ENCODE measurements around the gene AHDC1. TPM values are rescaled to one million over a fixed set of nuclear protein-coding genes. Genes with fewer than 3 reads are reported as not detected.

AHDC1 gene
- total RNA-seq, 4 donors from 2014 or later, result 26.4 to 39.9 (median 34.6) TPM

GRCh38 chr1:27634985-27635367 is 31.0 kb upstream of the AHDC1 start, which contains the start of gene FGR:
FGR (minus strand) TSS chr1:27635185; CDS start chr1:27623916, 11,269 bp downstream.
- H3K4me3 ChIP-seq, result peak within 1 kb of the TSS; percentile 27 to 59 (median 50)
- H3K36me3 ChIP-seq, result no peaks in the 10 kb centered on the region
- peaks cover 0 to 46% (median 16%) of the 10 kb centered on the region in 4 donors for H3K4me1 ChIP-seq
- no peaks in the 10 kb centered on the region for H3K9me3 ChIP-seq
- peaks cover 0 to 9% of the 10 kb centered on the region in 2 donors for H3K27me3 ChIP-seq
- H3K27ac ChIP-seq, result peak within 1 kb of the TSS; percentile 11 to 78 (median 67)
- 40 to 43% methylated on average over 25 to 26 of the region's 28 CpGs for WGBS, 2 donors
- no peak for TF ChIP-seq EP300 (IDR thresholded peaks at IDR 0.05)
- no peak for TF ChIP-seq POLR2A (IDR thresholded peaks at IDR 0.05)
- TF ChIP-seq CTCF (IDR thresholded peaks at IDR 0.05), result no peak
- peak in 1 of 2 donors; percentile 24 for DNase-seq (ENCODE audit: low spot score in 2 of 2)

GRCh38 chr1:27634177-27634984 is 30.4 kb upstream of the AHDC1 start:
- Histone ChIP-seq H3K36me3 (no peaks in the 10 kb centered on the region), H3K27me3 (peaks cover 0 to 9% of the 10 kb centered on the region in 2 donors), H3K4me1 (peaks cover 0 to 50% (median 18%) of the 10 kb centered on the region in 4 donors), H3K27ac (peak overlapping the region; percentile 11 to 78 (median 67)), H3K4me3 (peak overlapping the region; percentile 27 to 59 (median 50)), H3K9me3 (no peaks in the 10 kb centered on the region)
- WGBS, 2 donors, result 8 to 11% methylated on average over 22 to 54 of the region's 63 CpGs
- TF ChIP-seq CTCF (IDR thresholded peaks at IDR 0.05), result peak in 2 of 5 experiments; percentile 36 to 42
- no peak for TF ChIP-seq EP300 (IDR thresholded peaks at IDR 0.05)
- no peak for DNase-seq (ENCODE audit: low spot score in 2 of 2)

- Histone ChIP-seq H3K36me3 (no peaks in the 10 kb centered on the region), H3K4me3 (peak overlapping the region; percentile 27 to 59 (median 50)), H3K27ac (peak overlapping the region in 3 of 4 donors; percentile 68 to 78 (median 78)), H3K9me3 (no peaks in the 10 kb centered on the region), H3K4me1 (peaks cover 0 to 57% (median 22%) of the 10 kb centered on the region in 4 donors), H3K27me3 (peaks cover 0 to 9% of the 10 kb centered on the region in 2 donors)
- TF ChIP-seq EP300 (IDR thresholded peaks at IDR 0.05) (no peak), POLR2A (IDR thresholded peaks at IDR 0.05) (no peak), CTCF (IDR thresholded peaks at IDR 0.05) (no peak)
- DNase-seq (ENCODE audit: low spot score in 2 of 2), result no peak
- WGBS, 2 donors, result 28 to 34% methylated on average over 14 to 17 of the region's 17 CpGs
These were observed 29.8 kb upstream of the AHDC1 start for GRCh38 chr1:27633640-27634176.

- peaks cover 0 to 59% (median 24%) of the 10 kb centered on the region in 4 donors for H3K4me1 ChIP-seq
- no peak for TF ChIP-seq POLR2A (IDR thresholded peaks at IDR 0.05)
- TF ChIP-seq EP300 (IDR thresholded peaks at IDR 0.05), result no peak
- TF ChIP-seq CTCF (IDR thresholded peaks at IDR 0.05), result no peak
- WGBS, 2 donors, result 75 to 83% methylated on average over 3 to 5 of the region's 5 CpGs
These were observed 29.3 kb upstream of the AHDC1 start for GRCh38 chr1:27633298-27633610.

More at GRCh38 chr1:27633298-27633610, 29.3 kb upstream of the AHDC1 start:
- Histone ChIP-seq H3K27me3 (peaks cover 0 to 9% of the 10 kb centered on the region in 2 donors), H3K9me3 (no peaks in the 10 kb centered on the region), H3K27ac (peak overlapping the region in 3 of 4 donors; percentile 68 to 78 (median 78)), H3K36me3 (no peaks in the 10 kb centered on the region), H3K4me3 (peak overlapping the region in 1 of 4 donors; percentile 59)
- DNase-seq (ENCODE audit: low spot score in 2 of 2), result no peak
